ENCODE results near the gene AMER2. TPM values are rescaled to one million over a fixed set of nuclear protein-coding genes. Genes with fewer than 3 reads are reported as not detected.

Gene AMER2
- polyA plus RNA-seq, 3 donors = not detected

DNA sequence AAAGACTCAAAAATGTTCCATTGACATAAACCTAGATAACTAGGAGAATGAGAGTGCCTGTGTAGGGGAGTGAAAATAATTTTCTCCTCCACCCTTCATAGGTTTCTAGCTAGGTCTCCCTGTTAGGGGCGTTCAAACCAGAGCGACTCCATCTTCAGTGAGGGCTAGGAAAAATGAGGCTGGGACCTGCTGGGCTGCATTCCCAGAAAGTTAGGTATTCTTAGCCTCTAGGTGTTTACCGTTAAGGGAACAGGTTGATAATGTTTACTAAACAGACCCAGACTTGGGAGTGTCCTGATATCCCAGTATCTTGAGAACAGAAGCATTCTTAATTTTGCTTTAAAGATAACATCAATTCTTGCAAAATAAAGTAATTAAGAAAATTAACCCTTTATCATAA, 56.0 kb downstream of the AMER2 start:
- Mint-ChIP-seq H3K4me3 (no peak overlapping the region), H3K27me3 (ENCODE audit: low read depth in 3 of 3) (peaks cover 12 to 21% (median 16%) of the 10 kb centered on the region in 3 donors)

DNA sequence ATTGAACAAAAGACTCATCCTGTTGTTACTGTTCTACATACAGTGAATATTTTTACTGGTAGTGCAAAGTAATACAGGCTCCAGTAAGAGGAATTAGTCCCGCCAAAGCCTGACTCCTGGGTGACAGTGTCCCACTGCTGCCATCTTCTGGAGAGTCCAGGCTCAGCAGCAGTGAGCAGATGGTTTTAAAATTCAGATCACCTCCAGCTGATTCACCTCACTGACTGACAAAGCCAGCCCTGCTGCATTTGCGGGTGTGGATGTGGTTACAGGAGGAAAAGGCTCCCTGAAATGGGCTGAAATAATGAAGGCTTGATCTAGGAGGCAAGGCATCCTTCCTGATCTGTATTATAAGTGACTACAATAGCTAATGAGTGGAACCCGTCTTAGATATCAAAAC, 57.9 kb downstream of the AMER2 start:
- Mint-ChIP-seq H3K9me3 (peaks cover 0 to 3% (median 0%) of the 10 kb centered on the region in 7 donors), H3K27me3 (ENCODE audit: low read depth in 3 of 3) (peaks cover 14 to 19% (median 19%) of the 10 kb centered on the region in 3 donors)
- intact Hi-C loops (cut with micrococcal nuclease) = no loop called here

More for the DNA sequence above, 56.0 kb downstream of the AMER2 start:
- TF ChIP-seq, protein P1, sequence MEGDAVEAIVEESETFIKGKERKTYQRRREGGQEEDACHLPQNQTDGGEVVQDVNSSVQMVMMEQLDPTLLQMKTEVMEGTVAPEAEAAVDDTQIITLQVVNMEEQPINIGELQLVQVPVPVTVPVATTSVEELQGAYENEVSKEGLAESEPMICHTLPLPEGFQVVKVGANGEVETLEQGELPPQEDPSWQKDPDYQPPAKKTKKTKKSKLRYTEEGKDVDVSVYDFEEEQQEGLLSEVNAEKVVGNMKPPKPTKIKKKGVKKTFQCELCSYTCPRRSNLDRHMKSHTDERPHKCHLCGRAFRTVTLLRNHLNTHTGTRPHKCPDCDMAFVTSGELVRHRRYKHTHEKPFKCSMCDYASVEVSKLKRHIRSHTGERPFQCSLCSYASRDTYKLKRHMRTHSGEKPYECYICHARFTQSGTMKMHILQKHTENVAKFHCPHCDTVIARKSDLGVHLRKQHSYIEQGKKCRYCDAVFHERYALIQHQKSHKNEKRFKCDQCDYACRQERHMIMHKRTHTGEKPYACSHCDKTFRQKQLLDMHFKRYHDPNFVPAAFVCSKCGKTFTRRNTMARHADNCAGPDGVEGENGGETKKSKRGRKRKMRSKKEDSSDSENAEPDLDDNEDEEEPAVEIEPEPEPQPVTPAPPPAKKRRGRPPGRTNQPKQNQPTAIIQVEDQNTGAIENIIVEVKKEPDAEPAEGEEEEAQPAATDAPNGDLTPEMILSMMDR (IDR thresholded peaks at IDR 0.05) = no peak
- Histone ChIP-seq H3K36me3 (replicated peaks in 1 of 2; ENCODE audit: control insufficient read depth in 1 of 2, insufficient read depth in 2 of 2, low read length in 2 of 2) (no peaks in the 10 kb centered on the region), H3K4me3 (replicated peaks in 1 of 3; ENCODE audit: low read depth in 2 of 3, low read length in 3 of 3) (no peak overlapping the region), H2AFZ (ENCODE audit: insufficient read depth, low read depth, low read length, poor library complexity, severe bottlenecking) (no peak overlapping the region), H3K9ac (ENCODE audit: insufficient read depth, low read length, poor library complexity, severe bottlenecking) (no peak overlapping the region), H3K4me2 (replicated peaks; ENCODE audit: extremely low read depth, low read length, poor library complexity, severe bottlenecking) (no peak overlapping the region), H3K79me2 (ENCODE audit: insufficient read depth, low read length) (no peaks in the 10 kb centered on the region), H3K4me1 (ENCODE audit: control insufficient read depth in 1 of 2, insufficient read depth in 2 of 2, low read length in 2 of 2) (no peaks in the 10 kb centered on the region), H3K9me3 (replicated peaks in 1 of 2; ENCODE audit: control insufficient read depth in 1 of 2, insufficient read depth in 1 of 2, low read length in 2 of 2) (no peaks in the 10 kb centered on the region), H3K27ac (ENCODE audit: low read depth in 1 of 2, low read length in 2 of 2) (no peak overlapping the region), H4K20me1 (ENCODE audit: insufficient read depth, low read length) (no peaks in the 10 kb centered on the region), H3K27me3 (ENCODE audit: control insufficient read depth in 2 of 2, insufficient read depth in 2 of 2, low read length in 2 of 2) (peaks cover 8 to 9% of the 10 kb centered on the region in 2 donors)
- DNase-seq = no peak
- intact Hi-C loops (cut with micrococcal nuclease) = no loop called here
- no peak overlapping the region for H3K27ac Mint-ChIP-seq
- H3K36me3 Mint-ChIP-seq = no peaks in the 10 kb centered on the region
- H3K4me1 Mint-ChIP-seq = peaks cover 8% of the 10 kb centered on the region
- peaks cover 0 to 3% (median 0%) of the 10 kb centered on the region in 7 donors for H3K9me3 Mint-ChIP-seq
- 100% methylated on average over 2 of the region's 3 CpGs for WGBS (ENCODE audit: insufficient coverage)

More for the DNA sequence above, 57.9 kb downstream of the AMER2 start:
- no peaks in the 10 kb centered on the region for H4K20me1 ChIP-seq (ENCODE audit: insufficient read depth, low read length)
- TF ChIP-seq, protein P1 (IDR thresholded peaks at IDR 0.05) = peak; percentile 80
- peaks cover 8 to 17% of the 10 kb centered on the region in 2 donors for H3K27me3 ChIP-seq (ENCODE audit: control insufficient read depth in 2 of 2, insufficient read depth in 2 of 2, low read length in 2 of 2)
- H3K4me2 ChIP-seq (replicated peaks; ENCODE audit: extremely low read depth, low read length, poor library complexity, severe bottlenecking) = no peak overlapping the region
- no peak overlapping the region for H3K4me3 Mint-ChIP-seq
- H3K9ac ChIP-seq (ENCODE audit: insufficient read depth, low read length, poor library complexity, severe bottlenecking) = no peak overlapping the region
- H3K27ac Mint-ChIP-seq = no peak overlapping the region
- no peak overlapping the region for H3K27ac ChIP-seq (ENCODE audit: low read depth in 1 of 2, low read length in 2 of 2)
- DNase-seq = peak; percentile 13 to 28 (median 26)
- no peaks in the 10 kb centered on the region for H3K79me2 ChIP-seq (ENCODE audit: insufficient read depth, low read length)
- WGBS (ENCODE audit: insufficient coverage) = no CpG with 5 or more reads among the region's 3 CpGs
- no peaks in the 10 kb centered on the region for H3K36me3 ChIP-seq (replicated peaks in 1 of 2; ENCODE audit: control insufficient read depth in 1 of 2, insufficient read depth in 2 of 2, low read length in 2 of 2)
- no peaks in the 10 kb centered on the region for H3K4me1 ChIP-seq (ENCODE audit: control insufficient read depth in 1 of 2, insufficient read depth in 2 of 2, low read length in 2 of 2)
- H3K4me1 Mint-ChIP-seq = peaks cover 8% of the 10 kb centered on the region
- no peaks in the 10 kb centered on the region for H3K36me3 Mint-ChIP-seq
- H2AFZ ChIP-seq (ENCODE audit: insufficient read depth, low read depth, low read length, poor library complexity, severe bottlenecking) = no peak overlapping the region
- no peaks in the 10 kb centered on the region for H3K9me3 ChIP-seq (replicated peaks in 1 of 2; ENCODE audit: control insufficient read depth in 1 of 2, insufficient read depth in 1 of 2, low read length in 2 of 2)
- no peak overlapping the region for H3K4me3 ChIP-seq (replicated peaks in 1 of 3; ENCODE audit: low read depth in 2 of 3, low read length in 3 of 3)

All from CD14-positive monocyte (primary cell).